Smooth muscle cell (in vitro differentiated cells): ENCODE results near the gene TMEM202. TPM values are rescaled to one million over a fixed set of nuclear protein-coding genes. Genes with fewer than 3 reads are reported as not detected.

Experiments
- DNase-seq: peaks from one replicate; lab custom pipeline; 2025; ENCODE audit not compliant: unreplicated experiment; lab: John Stamatoyannopoulos, UW
- H2AFZ ChIP-seq: fragments of 200-600 bp; sonication (generic); 2 replicates; pipeline ENCODE4 v1.6.0; 2016; ENCODE audit warnings: antibody characterized with exemption, low read depth, mild to moderate bottlenecking
- H3F3A ChIP-seq: fragments of 200-600 bp; sonication (generic); 2 replicates; pipeline ENCODE4 v1.6.0; 2017; ENCODE audit warnings: antibody characterized with exemption, low read depth
- H3K27ac ChIP-seq: fragments of 200-600 bp; sonication (generic); 2 replicates; pipeline ENCODE4 v1.5.1; 2016; ENCODE audit warnings: low read depth, mild to moderate bottlenecking
- H3K27me3 ChIP-seq: fragments of 200-600 bp; sonication (generic); 2 replicates; pipeline ENCODE4 v1.6.1; 2016; ENCODE audit warnings: low read depth, mild to moderate bottlenecking
- H3K36me3 ChIP-seq: fragments of 200-600 bp; sonication (generic); 2 replicates; pipeline ENCODE4 v1.5.1; 2016; ENCODE audit warnings: low read depth
- H3K4me1 ChIP-seq: fragments of 200-600 bp; sonication (generic); 2 replicates; pipeline ENCODE4 v1.5.1; 2016; ENCODE audit warnings: low read depth
- H3K4me2 ChIP-seq: fragments of 200-600 bp; sonication (generic); 2 replicates; pipeline ENCODE4 v1.6.0; 2016; ENCODE audit warnings: mild to moderate bottlenecking
- H3K4me3 ChIP-seq: fragments of 200-600 bp; sonication (generic); 2 replicates; pipeline ENCODE4 v1.5.1; 2016; ENCODE audit warnings: mild to moderate bottlenecking
- H3K79me2 ChIP-seq: fragments of 200-600 bp; sonication (generic); 2 replicates; pipeline ENCODE4 v1.6.0; 2016; ENCODE audit warnings: low read depth, mild to moderate bottlenecking
- H3K9ac ChIP-seq: fragments of 200-600 bp; sonication (generic); 2 replicates; pipeline ENCODE4 v1.6.0; 2016; ENCODE audit warnings: low read depth
- H3K9me3 ChIP-seq: fragments of 200-600 bp; sonication (generic); replicated peaks from 2 replicates; pipeline ENCODE4 v1.5.1; 2016; ENCODE audit warnings: low read depth
- H4K20me1 ChIP-seq: fragments of 200-600 bp; sonication (generic); 2 replicates; pipeline ENCODE4 v1.6.0; 2016; ENCODE audit warnings: low read depth
- WGBS: methylation state at CpG from one replicate; pipeline ENCODE4 v1.1.7; 2016; ENCODE audit warnings: low lambda C conversion rate; 5-methylcytosine and 5-hydroxymethylcytosine counted together
- polyA plus RNA-seq: library from polyadenylated mRNA; unstranded; fragments of >200 nt; fragmentation: Nextera tagmentation; extraction: Ambion mirVana; gene quantifications from 2 replicates; pipeline ENCODE4 v1.2.1, GENCODE V29; 2016
- total RNA-seq: library from RNA; depleted of rRNA; stranded (reverse); fragments of >200 nt; gene quantifications from 2 replicates; pipeline ENCODE4 v1.2.3, GENCODE V29; 2014
- TF ChIP-seq, protein P1 (sequence below): fragments of 200-600 bp; sonication (generic); IDR thresholded peaks from 2 replicates; pipeline ENCODE4 v1.5.1; 2017; ENCODE audit warnings: borderline replicate concordance, mild to moderate bottlenecking, antibody characterized with exemption; ENCODE audit not compliant: insufficient read depth, poor library complexity, severe bottlenecking

TMEM202 gene
- total and polyA plus RNA-seq, 2 experiments from 2014 or later = not detected

DNA sequence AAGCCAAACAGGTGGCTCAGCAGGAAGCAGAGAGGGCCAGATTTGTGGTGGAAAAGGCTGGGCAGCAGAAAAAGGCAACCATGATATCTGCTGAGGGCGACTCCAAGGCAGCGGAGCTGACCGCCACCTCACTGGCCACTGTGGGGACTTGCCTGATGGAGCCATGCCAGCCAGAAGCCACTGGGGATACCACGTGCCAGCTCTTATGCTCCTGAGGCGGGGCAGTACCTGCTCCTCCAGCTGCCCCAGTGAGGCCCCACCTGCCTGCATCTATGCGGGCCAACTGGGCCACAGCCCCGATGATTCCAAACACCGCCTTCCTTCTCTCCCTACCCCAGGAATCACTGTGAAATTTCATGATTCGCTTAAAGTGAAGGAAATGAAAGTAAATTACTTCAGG lies 53.1 kb downstream of the TMEM202 start:
- Histone ChIP-seq H3K9me3 (no peaks in the 10 kb centered on the region), H3K4me2 (no peak overlapping the region), H3K9ac (no peak overlapping the region), H3K4me1 (no peaks in the 10 kb centered on the region), H3F3A (no peaks in the 10 kb centered on the region), H3K27me3 (peaks cover 13% of the 10 kb centered on the region), H3K79me2 (no peaks in the 10 kb centered on the region), H2AFZ (no peak overlapping the region), H3K27ac (no peak overlapping the region), H3K4me3 (no peak overlapping the region), H4K20me1 (no peaks in the 10 kb centered on the region), H3K36me3 (no peaks in the 10 kb centered on the region)
- DNase-seq = no peak
- 89% methylated on average over 9 of the region's 9 CpGs for WGBS
- TF ChIP-seq, protein P1, sequence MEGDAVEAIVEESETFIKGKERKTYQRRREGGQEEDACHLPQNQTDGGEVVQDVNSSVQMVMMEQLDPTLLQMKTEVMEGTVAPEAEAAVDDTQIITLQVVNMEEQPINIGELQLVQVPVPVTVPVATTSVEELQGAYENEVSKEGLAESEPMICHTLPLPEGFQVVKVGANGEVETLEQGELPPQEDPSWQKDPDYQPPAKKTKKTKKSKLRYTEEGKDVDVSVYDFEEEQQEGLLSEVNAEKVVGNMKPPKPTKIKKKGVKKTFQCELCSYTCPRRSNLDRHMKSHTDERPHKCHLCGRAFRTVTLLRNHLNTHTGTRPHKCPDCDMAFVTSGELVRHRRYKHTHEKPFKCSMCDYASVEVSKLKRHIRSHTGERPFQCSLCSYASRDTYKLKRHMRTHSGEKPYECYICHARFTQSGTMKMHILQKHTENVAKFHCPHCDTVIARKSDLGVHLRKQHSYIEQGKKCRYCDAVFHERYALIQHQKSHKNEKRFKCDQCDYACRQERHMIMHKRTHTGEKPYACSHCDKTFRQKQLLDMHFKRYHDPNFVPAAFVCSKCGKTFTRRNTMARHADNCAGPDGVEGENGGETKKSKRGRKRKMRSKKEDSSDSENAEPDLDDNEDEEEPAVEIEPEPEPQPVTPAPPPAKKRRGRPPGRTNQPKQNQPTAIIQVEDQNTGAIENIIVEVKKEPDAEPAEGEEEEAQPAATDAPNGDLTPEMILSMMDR = no peak

DNA sequence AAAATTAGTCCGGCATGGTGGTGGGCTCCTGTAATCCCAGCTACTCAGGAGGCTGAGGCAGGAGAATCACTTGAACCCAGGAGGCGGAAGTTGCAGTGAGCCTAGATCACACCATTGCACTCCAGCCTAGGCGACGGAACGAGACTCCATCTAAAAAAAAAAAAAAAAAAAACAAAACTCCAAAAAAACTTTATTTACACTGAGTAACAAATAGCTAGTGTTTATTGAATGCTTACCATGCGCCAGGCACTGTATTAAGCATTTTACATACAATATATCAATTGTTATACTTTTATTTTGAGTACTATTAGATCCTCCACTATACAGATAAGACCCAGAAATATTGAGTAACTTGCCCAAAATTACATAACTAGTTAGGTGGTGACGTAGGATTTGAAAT lies 58.6 kb downstream of the TMEM202 start:
- H3K79me2 ChIP-seq = no peaks in the 10 kb centered on the region
- WGBS = 96% methylated on average over 7 of the region's 7 CpGs
- H3K9ac ChIP-seq = no peak overlapping the region
- H3K4me2 ChIP-seq = no peak overlapping the region
- TF ChIP-seq, protein P1 = no peak
- no peaks in the 10 kb centered on the region for H3F3A ChIP-seq
- no peaks in the 10 kb centered on the region for H3K4me1 ChIP-seq
- no peak overlapping the region for H3K4me3 ChIP-seq
- no peak overlapping the region for H2AFZ ChIP-seq
- H3K27ac ChIP-seq = no peak overlapping the region
- no peaks in the 10 kb centered on the region for H4K20me1 ChIP-seq
- H3K27me3 ChIP-seq = peaks cover 13% of the 10 kb centered on the region
- no peak for DNase-seq
- H3K9me3 ChIP-seq = no peaks in the 10 kb centered on the region
- no peaks in the 10 kb centered on the region for H3K36me3 ChIP-seq

Other genes with a start within 250 kb of the TMEM202 start
- gene GRAMD2A, start 200.5 kb upstream of the TMEM202 start, total RNA-seq = 2.1 and 2.9 TPM in 2 replicates
- gene GRAMD2A, start 200.5 kb upstream of the TMEM202 start, polyA plus RNA-seq = 0.54 and 2.9 TPM in 2 replicates
- 1,078 and 1,125 TPM in 2 replicates for gene PKM, start 167.1 kb upstream of the TMEM202 start, total RNA-seq
- gene PKM, start 167.1 kb upstream of the TMEM202 start, polyA plus RNA-seq = 1,598 and 1,642 TPM in 2 replicates
- gene PARP6, start 125.8 kb upstream of the TMEM202 start, total RNA-seq = 24.6 and 29.2 TPM in 2 replicates
- 40.3 and 59.2 TPM in 2 replicates for gene PARP6, start 125.8 kb upstream of the TMEM202 start, polyA plus RNA-seq
- gene CELF6, start 78.1 kb upstream of the TMEM202 start, total RNA-seq = 0.81 and 1.9 TPM in 2 replicates
- 0.19 and 0.43 TPM in 2 replicates for gene CELF6, start 78.1 kb upstream of the TMEM202 start, polyA plus RNA-seq
- 77.4 and 103 TPM in 2 replicates for gene HEXA, start 22.3 kb upstream of the TMEM202 start, total RNA-seq
- gene HEXA, start 22.3 kb upstream of the TMEM202 start, polyA plus RNA-seq = 139 and 155 TPM in 2 replicates
- 54.3 and 70.5 TPM in 2 replicates for gene ARIH1, start 76.0 kb downstream of the TMEM202 start, total RNA-seq
- gene ARIH1, start 76.0 kb downstream of the TMEM202 start, polyA plus RNA-seq = 78.1 and 96.3 TPM in 2 replicates